K562 (cell line): Measurements from ENCODE around the gene MC1R. TPM values are rescaled to one million over a fixed set of nuclear protein-coding genes. Genes with fewer than 3 reads are reported as not detected.

Source experiments
- ETV5 ChIP-seq: sonication (generic); formaldehyde crosslinking; IDR thresholded peaks from 2 replicates; pipeline ENCODE4 v1.4.0; 2020; ENCODE audit warnings: low read depth, mild to moderate bottlenecking, missing genetic modification reagents
- FIP1L1 ChIP-seq: fragments of 200-400 bp; formaldehyde crosslinking; IDR thresholded peaks from 2 replicates; pipeline ENCODE4 v1.6.1; 2018; ENCODE audit warnings: mild to moderate bottlenecking, low read depth, low read length; ENCODE audit not compliant: poor library complexity, severe bottlenecking
- FOXA3 ChIP-seq, 2 experiments: fragments of 450-650 bp in 1 of 2; sonication (generic) in 1 of 2; formaldehyde crosslinking; IDR thresholded peaks in 1 of 2; conservative IDR thresholded peaks in 1 of 2; 2 replicates each; pipeline versions ENCODE4 v1.4.0 to v1.8.0; 2020 to 2022; ENCODE audit warnings: mild to moderate bottlenecking in 2 of 2, missing genetic modification reagents in 1 of 2
- HNRNPL ChIP-seq: fragments of 200-400 bp; formaldehyde crosslinking; IDR thresholded peaks from 2 replicates; pipeline ENCODE4 v1.6.1; 2017; ENCODE audit warnings: low read depth, mild to moderate bottlenecking, low read length
- KDM4B ChIP-seq, 2 experiments: fragments of 450-650 bp in 1 of 2; sonication (generic) in 1 of 2; IDR thresholded peaks; 2 replicates each; pipeline ENCODE4 v1.6.1; 2016 to 2017; ENCODE audit warnings: borderline replicate concordance in 2 of 2, antibody characterized with exemption in 1 of 2, low read depth in 1 of 2, mild to moderate bottlenecking in 1 of 2
- NCOA2 ChIP-seq, 2 experiments: fragments of 450-650 bp; IDR thresholded peaks; 2 replicates each; pipeline ENCODE4 v1.6.1; 2018; ENCODE audit warnings: mild to moderate bottlenecking in 2 of 2, moderate library complexity in 1 of 2; ENCODE audit not compliant: partially characterized antibody in 2 of 2
- ZNF778 ChIP-seq: fragments of 450-650 bp; formaldehyde crosslinking; IDR thresholded peaks from 2 replicates; pipeline ENCODE4 v1.4.0; 2020; ENCODE audit warnings: mild to moderate bottlenecking, moderate library complexity
- polyA plus RNA-seq, 8 experiments: library from polyadenylated mRNA; depleted of rRNA in 4 of 8; stranded (reverse) in 5 of 8; unstranded in 3 of 8; fragments of >200 nt; fragmentation: Nextera tagmentation in 2 of 8; fragmentation: Illumina TruSeq in 1 of 8; extraction: Ambion mirVana in 2 of 8; extraction: Trizol in 1 of 8; gene quantifications; 2 replicates each; pipeline versions ENCODE4 v1.2.1 to v1.2.3, GENCODE V29; 2011 to 2014; ENCODE audit warnings: inconsistent platforms in 1 of 8, missing spikeins in 1 of 8
- total RNA-seq, 7 experiments: library from RNA; depleted of rRNA in 6 of 7; stranded (reverse); fragments of >200 nt in 6 of 7; fragmentation: Illumina TruSeq in 2 of 7; extraction: Trizol in 2 of 7; gene quantifications; 2 replicates each; pipeline versions ENCODE4 v1.2.1 to v1.2.3, GENCODE V29; 2011 to 2021; ENCODE audit warnings: low replicate concordance in 1 of 7
- TF ChIP-seq, protein P1 (sequence below): IDR thresholded peaks from 2 replicates; pipeline ENCODE4 v1.6.1; 2014; ENCODE audit warnings: antibody characterized with exemption
- TF ChIP-seq, protein P2 (sequence below): sonication (generic); formaldehyde crosslinking; IDR thresholded peaks from 2 replicates; pipeline ENCODE4 v1.8.0; 2022; ENCODE audit warnings: mild to moderate bottlenecking, missing genetic modification reagents, borderline replicate concordance
- TF ChIP-seq, protein P3 (sequence below): fragments of 450-650 bp; IDR thresholded peaks from 2 replicates; pipeline ENCODE4 v1.6.1; 2016; ENCODE audit warnings: mild to moderate bottlenecking, moderate library complexity

MC1R gene
- total and polyA plus RNA-seq, 9 of the 15 experiments (the other 6 are each of a cell fraction or from before 2014, with no cell fraction given): 0.14 to 5.3 (median 2.5) TPM; not detected in 1

DNA sequence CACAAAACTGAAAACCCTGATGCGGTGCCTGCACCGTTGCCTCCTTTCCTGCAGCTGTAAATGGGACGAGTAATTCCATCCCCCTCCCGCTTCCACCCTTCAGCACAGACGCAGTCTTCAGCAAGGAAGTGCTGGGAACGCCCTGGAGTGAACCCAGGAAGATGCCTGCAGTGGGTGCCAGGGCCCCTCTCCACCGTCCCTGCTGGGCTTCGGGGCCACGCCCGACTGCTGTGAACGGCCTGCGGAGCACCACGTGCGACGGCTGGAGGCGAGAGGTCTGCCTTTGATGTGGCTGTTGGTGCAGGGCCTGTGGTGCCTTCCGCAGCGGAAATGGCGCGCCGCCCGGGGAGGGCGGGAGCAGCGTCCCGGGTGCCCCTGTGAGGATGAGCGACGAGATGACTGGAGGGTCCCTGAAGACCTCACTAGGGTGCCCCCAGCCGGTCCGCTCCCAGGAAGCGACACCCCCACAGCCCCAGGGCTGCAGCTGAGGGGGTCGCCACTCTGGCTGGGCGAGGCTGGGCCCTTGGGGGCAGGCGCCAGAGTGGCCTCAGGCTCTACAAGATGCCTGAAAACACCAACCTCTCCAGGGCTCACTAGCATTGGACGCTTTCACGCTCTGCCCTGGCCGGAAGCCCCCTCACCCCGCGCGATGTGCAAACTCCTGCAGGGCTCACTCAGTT lies 749 bp upstream of the MC1R start (continued):
- TF ChIP-seq, protein P1, sequence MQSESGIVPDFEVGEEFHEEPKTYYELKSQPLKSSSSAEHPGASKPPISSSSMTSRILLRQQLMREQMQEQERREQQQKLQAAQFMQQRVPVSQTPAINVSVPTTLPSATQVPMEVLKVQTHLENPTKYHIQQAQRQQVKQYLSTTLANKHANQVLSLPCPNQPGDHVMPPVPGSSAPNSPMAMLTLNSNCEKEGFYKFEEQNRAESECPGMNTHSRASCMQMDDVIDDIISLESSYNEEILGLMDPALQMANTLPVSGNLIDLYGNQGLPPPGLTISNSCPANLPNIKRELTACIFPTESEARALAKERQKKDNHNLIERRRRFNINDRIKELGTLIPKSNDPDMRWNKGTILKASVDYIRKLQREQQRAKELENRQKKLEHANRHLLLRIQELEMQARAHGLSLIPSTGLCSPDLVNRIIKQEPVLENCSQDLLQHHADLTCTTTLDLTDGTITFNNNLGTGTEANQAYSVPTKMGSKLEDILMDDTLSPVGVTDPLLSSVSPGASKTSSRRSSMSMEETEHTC: 0 out of 2 replicates have a peak, but pooled peaks have one; percentile 11
- TF ChIP-seq, protein P2, sequence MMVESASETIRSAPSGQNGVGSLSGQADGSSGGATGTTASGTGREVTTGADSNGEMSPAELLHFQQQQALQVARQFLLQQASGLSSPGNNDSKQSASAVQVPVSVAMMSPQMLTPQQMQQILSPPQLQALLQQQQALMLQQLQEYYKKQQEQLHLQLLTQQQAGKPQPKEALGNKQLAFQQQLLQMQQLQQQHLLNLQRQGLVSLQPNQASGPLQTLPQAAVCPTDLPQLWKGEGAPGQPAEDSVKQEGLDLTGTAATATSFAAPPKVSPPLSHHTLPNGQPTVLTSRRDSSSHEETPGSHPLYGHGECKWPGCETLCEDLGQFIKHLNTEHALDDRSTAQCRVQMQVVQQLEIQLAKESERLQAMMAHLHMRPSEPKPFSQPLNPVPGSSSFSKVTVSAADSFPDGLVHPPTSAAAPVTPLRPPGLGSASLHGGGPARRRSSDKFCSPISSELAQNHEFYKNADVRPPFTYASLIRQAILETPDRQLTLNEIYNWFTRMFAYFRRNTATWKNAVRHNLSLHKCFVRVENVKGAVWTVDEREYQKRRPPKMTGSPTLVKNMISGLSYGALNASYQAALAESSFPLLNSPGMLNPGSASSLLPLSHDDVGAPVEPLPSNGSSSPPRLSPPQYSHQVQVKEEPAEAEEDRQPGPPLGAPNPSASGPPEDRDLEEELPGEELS (CRISPR knock-in tag): 0 out of 2 replicates have a peak, but pooled peaks have one; percentile 17
- no peak for TF ChIP-seq NCOA2 (IDR thresholded peaks at IDR 0.05; ENCODE audit: partially characterized antibody in 2 of 2)
- no peak for TF ChIP-seq ZNF778
- TF ChIP-seq, protein P3, sequence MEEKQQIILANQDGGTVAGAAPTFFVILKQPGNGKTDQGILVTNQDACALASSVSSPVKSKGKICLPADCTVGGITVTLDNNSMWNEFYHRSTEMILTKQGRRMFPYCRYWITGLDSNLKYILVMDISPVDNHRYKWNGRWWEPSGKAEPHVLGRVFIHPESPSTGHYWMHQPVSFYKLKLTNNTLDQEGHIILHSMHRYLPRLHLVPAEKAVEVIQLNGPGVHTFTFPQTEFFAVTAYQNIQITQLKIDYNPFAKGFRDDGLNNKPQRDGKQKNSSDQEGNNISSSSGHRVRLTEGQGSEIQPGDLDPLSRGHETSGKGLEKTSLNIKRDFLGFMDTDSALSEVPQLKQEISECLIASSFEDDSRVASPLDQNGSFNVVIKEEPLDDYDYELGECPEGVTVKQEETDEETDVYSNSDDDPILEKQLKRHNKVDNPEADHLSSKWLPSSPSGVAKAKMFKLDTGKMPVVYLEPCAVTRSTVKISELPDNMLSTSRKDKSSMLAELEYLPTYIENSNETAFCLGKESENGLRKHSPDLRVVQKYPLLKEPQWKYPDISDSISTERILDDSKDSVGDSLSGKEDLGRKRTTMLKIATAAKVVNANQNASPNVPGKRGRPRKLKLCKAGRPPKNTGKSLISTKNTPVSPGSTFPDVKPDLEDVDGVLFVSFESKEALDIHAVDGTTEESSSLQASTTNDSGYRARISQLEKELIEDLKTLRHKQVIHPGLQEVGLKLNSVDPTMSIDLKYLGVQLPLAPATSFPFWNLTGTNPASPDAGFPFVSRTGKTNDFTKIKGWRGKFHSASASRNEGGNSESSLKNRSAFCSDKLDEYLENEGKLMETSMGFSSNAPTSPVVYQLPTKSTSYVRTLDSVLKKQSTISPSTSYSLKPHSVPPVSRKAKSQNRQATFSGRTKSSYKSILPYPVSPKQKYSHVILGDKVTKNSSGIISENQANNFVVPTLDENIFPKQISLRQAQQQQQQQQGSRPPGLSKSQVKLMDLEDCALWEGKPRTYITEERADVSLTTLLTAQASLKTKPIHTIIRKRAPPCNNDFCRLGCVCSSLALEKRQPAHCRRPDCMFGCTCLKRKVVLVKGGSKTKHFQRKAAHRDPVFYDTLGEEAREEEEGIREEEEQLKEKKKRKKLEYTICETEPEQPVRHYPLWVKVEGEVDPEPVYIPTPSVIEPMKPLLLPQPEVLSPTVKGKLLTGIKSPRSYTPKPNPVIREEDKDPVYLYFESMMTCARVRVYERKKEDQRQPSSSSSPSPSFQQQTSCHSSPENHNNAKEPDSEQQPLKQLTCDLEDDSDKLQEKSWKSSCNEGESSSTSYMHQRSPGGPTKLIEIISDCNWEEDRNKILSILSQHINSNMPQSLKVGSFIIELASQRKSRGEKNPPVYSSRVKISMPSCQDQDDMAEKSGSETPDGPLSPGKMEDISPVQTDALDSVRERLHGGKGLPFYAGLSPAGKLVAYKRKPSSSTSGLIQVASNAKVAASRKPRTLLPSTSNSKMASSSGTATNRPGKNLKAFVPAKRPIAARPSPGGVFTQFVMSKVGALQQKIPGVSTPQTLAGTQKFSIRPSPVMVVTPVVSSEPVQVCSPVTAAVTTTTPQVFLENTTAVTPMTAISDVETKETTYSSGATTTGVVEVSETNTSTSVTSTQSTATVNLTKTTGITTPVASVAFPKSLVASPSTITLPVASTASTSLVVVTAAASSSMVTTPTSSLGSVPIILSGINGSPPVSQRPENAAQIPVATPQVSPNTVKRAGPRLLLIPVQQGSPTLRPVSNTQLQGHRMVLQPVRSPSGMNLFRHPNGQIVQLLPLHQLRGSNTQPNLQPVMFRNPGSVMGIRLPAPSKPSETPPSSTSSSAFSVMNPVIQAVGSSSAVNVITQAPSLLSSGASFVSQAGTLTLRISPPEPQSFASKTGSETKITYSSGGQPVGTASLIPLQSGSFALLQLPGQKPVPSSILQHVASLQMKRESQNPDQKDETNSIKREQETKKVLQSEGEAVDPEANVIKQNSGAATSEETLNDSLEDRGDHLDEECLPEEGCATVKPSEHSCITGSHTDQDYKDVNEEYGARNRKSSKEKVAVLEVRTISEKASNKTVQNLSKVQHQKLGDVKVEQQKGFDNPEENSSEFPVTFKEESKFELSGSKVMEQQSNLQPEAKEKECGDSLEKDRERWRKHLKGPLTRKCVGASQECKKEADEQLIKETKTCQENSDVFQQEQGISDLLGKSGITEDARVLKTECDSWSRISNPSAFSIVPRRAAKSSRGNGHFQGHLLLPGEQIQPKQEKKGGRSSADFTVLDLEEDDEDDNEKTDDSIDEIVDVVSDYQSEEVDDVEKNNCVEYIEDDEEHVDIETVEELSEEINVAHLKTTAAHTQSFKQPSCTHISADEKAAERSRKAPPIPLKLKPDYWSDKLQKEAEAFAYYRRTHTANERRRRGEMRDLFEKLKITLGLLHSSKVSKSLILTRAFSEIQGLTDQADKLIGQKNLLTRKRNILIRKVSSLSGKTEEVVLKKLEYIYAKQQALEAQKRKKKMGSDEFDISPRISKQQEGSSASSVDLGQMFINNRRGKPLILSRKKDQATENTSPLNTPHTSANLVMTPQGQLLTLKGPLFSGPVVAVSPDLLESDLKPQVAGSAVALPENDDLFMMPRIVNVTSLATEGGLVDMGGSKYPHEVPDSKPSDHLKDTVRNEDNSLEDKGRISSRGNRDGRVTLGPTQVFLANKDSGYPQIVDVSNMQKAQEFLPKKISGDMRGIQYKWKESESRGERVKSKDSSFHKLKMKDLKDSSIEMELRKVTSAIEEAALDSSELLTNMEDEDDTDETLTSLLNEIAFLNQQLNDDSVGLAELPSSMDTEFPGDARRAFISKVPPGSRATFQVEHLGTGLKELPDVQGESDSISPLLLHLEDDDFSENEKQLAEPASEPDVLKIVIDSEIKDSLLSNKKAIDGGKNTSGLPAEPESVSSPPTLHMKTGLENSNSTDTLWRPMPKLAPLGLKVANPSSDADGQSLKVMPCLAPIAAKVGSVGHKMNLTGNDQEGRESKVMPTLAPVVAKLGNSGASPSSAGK: peak; percentile 96
- no peak for TF ChIP-seq KDM4B (IDR thresholded peaks at IDR 0.05; ENCODE audit: borderline replicate concordance in 2 of 2, low read depth in 1 of 2)
- peak in 1 of 2 experiments; percentile 15; a peak in 1 of 4 replicates for TF ChIP-seq FOXA3 (CRISPR knock-in tag; conservative IDR thresholded peaks at IDR 0.05 in 1 of 2, IDR thresholded peaks at IDR 0.05 in 1 of 2)
- 0 out of 2 replicates have a peak, but pooled peaks have one; percentile 57 for TF ChIP-seq HNRNPL
- TF ChIP-seq ETV5: peak; percentile 58; the same call in 1 of the 2 replicates
- TF ChIP-seq FIP1L1: peak; percentile 81
